Muscle of leg (tissue), 11 donors: ENCODE data around the gene MAPK8IP2. TPM values are rescaled to one million over a fixed set of nuclear protein-coding genes. Genes with fewer than 3 reads are reported as not detected.

Experiments
- DNase-seq: peaks from one replicate; pipeline ENCODE4 v3.0.0; 2013
- H3K27ac ChIP-seq: one replicate; pipeline ENCODE4 v1.5.1; 2013; ENCODE audit warnings: mild to moderate bottlenecking, low read length, control low read depth
- H3K27me3 ChIP-seq: one replicate; pipeline ENCODE4 v1.6.1; 2013; ENCODE audit warnings: low read length; ENCODE audit not compliant: control insufficient read depth, insufficient read depth
- H3K36me3 ChIP-seq: one replicate; pipeline ENCODE4 v1.6.1; 2013; ENCODE audit warnings: low read length; ENCODE audit not compliant: control insufficient read depth, insufficient read depth
- H3K4me1 ChIP-seq: one replicate; pipeline ENCODE4 v1.6.1; 2013; ENCODE audit warnings: low read length; ENCODE audit not compliant: control insufficient read depth, insufficient read depth
- H3K4me3 ChIP-seq: one replicate; pipeline ENCODE4 v1.5.1; 2013; ENCODE audit warnings: low read length, control low read depth
- H3K9me3 ChIP-seq: replicated peaks from 2 replicates; pipeline ENCODE4 v1.6.1; 2013; ENCODE audit warnings: low read depth, low read length; ENCODE audit not compliant: control insufficient read depth
- WGBS: methylation state at CpG from one replicate; pipeline ENCODE4 v1.1.5; 2013; ENCODE audit warnings: missing lambda C conversion rate; ENCODE audit not compliant: insufficient coverage; 5-methylcytosine and 5-hydroxymethylcytosine counted together
- polyA plus RNA-seq, 8 donors: library from polyadenylated mRNA; unstranded; fragments of 120-200 nt; gene quantifications; one replicate each; pipeline versions ENCODE4 v1.2.1 to v1.2.3, GENCODE V29; 2013; ENCODE audit warnings: inconsistent platforms in 1 of 8, low replicate concordance in 1 of 8; ENCODE audit not compliant: insufficient read length in 8 of 8, insufficient read depth in 1 of 8
- total RNA-seq: library from RNA; stranded (reverse); fragments of 120-200 nt; gene quantifications from one replicate; pipeline ENCODE4 v1.2.4, GENCODE V29; 2013

The MAPK8IP2 gene
- total and polyA plus RNA-seq, 9 donors: 0.22 to 0.68 (median 0.51) TPM

DNA sequence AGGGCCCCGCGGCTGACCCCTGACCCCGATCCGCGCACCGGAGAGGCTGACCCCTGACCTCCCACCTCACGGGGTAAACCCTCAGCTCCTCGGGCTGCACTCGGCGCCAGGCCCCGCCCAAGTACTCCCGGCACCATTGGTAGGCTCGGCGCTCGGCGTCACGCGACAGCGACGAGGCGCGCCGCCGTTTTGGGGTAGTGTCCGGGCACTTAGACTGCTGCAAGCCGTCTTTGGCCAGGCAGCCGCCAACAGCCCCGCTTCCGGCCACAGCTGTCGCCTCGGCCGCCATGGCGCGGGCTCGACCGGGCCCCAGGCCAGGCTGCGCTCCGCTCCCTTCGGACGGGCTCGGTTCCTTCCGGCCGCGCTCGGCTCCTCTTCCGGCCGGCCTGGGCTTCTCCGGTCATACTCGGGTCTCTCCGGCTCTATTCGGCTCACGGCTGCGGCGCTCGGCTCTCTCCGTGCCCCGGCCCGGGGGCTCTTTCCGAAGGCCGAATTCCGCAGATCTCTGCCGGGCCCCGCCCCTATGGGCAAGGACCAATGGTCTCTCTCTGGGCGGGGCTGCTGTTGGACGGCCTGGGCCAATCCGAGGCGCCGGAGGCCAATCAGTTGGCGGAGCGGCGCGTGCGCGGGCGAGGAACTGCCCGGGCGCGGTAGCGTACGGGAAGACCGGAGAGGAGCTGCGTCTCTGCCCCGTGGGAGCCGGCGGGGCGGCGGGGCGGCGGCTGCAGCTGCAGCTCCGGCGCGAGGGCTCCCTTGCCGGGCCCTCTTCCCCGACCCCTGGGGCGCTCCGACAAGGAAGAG, 17.9 kb upstream of the MAPK8IP2 start, which contains the start of gene CHKB:
Gene CHKB, minus strand, starts transcription at position 357 of the 801 bp plus-strand sequence. Its CDS starts 68 bp downstream, at position 289.
- peaks cover 9% of the 10 kb centered on the region for H3K27me3 ChIP-seq
- peak; percentile 100 for DNase-seq
- peaks cover 40% of the 10 kb centered on the region for H3K4me1 ChIP-seq
- H3K9me3 ChIP-seq: no peaks in the 10 kb centered on the region
- H3K27ac ChIP-seq: peak within 1 kb of the TSS; percentile 94
- under 1% methylated on average over 96 of the region's 96 CpGs for WGBS
- peaks cover 22% of the 10 kb centered on the region for H3K36me3 ChIP-seq
- peak within 1 kb of the TSS; percentile 93 for H3K4me3 ChIP-seq

DNA sequence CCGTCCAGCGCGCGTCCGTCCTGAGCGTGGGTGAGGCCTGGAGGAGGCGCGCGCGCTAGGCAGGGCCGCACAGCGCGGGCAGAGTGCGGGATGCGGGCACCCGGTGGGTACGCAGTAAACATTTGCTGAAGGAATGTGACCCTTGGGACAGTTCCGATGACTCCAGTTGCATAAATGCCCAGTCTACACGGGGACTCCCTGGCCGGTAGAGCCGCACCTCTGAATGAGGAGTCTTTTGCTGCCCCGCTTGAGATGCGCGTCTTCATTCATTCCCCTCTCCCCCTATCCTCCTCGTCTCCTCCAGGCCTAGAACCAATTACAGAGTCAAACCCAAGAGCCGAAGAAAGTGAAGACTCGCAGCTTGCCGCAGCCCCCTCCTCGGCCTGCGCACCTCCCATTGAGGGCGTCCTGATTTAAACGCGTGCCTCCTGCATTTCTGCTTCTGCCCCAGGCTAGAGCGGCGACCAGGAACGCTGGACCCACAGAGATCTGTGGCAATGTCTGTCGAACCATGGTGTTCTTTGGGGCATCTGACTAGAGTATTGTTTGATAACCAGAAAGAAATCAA, 17.2 kb upstream of the MAPK8IP2 start:
- Histone ChIP-seq H3K36me3 (peaks cover 22% of the 10 kb centered on the region), H3K4me3 (peak overlapping the region; percentile 93), H3K27ac (peak overlapping the region; percentile 35), H3K27me3 (peaks cover 4% of the 10 kb centered on the region), H3K4me1 (peaks cover 35% of the 10 kb centered on the region), H3K9me3 (no peaks in the 10 kb centered on the region)
- no peak for DNase-seq
- WGBS: 4% methylated on average over 33 of the region's 37 CpGs

GRCh38 chr22:50584106-50585096, 16.2 kb upstream of the MAPK8IP2 start:
- Histone ChIP-seq H3K27ac (no peak overlapping the region), H3K4me1 (peaks cover 25% of the 10 kb centered on the region), H3K27me3 (no peaks in the 10 kb centered on the region), H3K9me3 (no peaks in the 10 kb centered on the region), H3K36me3 (peaks cover 19% of the 10 kb centered on the region), H3K4me3 (no peak overlapping the region)
- 90% methylated on average over 16 of the region's 23 CpGs for WGBS
- DNase-seq: no peak

DNA sequence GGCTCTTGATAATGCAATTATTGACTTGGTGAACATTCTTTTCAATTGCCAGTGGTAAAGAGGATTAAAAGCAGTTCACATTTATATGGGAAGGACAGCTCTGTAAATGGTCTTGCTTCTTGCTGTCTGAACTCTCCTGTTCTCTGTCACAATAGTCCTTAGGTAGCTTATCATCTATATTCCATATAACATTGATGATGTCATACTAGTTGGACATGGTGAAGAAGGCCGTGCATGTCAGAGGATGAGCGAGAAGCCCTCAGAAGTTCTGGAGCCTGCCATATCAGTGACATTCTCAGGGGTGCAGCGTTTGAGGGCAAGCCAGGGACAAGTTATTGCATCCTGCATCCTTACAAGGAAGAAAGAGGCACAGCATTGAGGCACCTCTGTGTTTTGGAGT, 15.4 kb upstream of the MAPK8IP2 start:
- Histone ChIP-seq H3K9me3 (no peaks in the 10 kb centered on the region), H3K4me3 (no peak overlapping the region), H3K4me1 (peaks cover 17% of the 10 kb centered on the region), H3K27me3 (no peaks in the 10 kb centered on the region), H3K27ac (no peak overlapping the region), H3K36me3 (peaks cover 11% of the 10 kb centered on the region)
- 100% methylated on average over 1 of the region's 3 CpGs for WGBS
- no peak for DNase-seq

- H3K4me3 ChIP-seq: no peak overlapping the region
- WGBS: 97% methylated on average over 7 of the region's 8 CpGs
- no peak for DNase-seq
- H3K4me1 ChIP-seq: peaks cover 17% of the 10 kb centered on the region
- peaks cover 7% of the 10 kb centered on the region for H3K36me3 ChIP-seq
- no peaks in the 10 kb centered on the region for H3K27me3 ChIP-seq
- H3K9me3 ChIP-seq: no peaks in the 10 kb centered on the region
- H3K27ac ChIP-seq: no peak overlapping the region
These were observed 14.8 kb upstream of the MAPK8IP2 start for GRCh38 chr22:50585781-50586180.

GRCh38 chr22:50586416-50586815, 14.2 kb upstream of the MAPK8IP2 start:
- WGBS: 73% methylated on average over 2 of the region's 5 CpGs
- H3K36me3 ChIP-seq: peaks cover under 1% of the 10 kb centered on the region
- H3K27ac ChIP-seq: no peak overlapping the region
- no peak for DNase-seq
- H3K9me3 ChIP-seq: no peaks in the 10 kb centered on the region
- H3K4me3 ChIP-seq: no peak overlapping the region
- H3K4me1 ChIP-seq: peaks cover 15% of the 10 kb centered on the region
- H3K27me3 ChIP-seq: no peaks in the 10 kb centered on the region

DNA sequence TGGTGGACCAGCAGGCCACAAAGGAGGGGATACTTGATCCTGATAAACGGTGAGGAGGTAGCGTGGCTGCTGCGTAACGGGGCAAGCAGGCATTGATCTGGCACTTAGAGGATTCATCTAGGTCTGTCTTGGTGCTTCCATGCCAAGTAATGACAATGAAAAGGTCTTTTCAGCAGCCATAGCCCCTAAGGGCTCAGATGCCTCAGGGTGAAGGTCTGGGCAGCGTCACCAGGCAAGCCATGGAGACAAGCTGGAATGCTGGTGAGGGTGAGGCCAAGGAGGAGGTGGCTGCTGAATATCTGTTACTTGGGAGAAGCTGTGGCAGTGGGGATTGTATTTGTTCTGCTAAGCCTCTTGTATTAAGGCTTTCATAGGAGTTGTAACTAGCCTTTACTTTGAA, 13.2 kb upstream of the MAPK8IP2 start:
- peaks cover 8% of the 10 kb centered on the region for H3K4me1 ChIP-seq
- no peak overlapping the region for H3K27ac ChIP-seq
- no peaks in the 10 kb centered on the region for H3K27me3 ChIP-seq
- no peaks in the 10 kb centered on the region for H3K9me3 ChIP-seq
- no peak overlapping the region for H3K4me3 ChIP-seq
- 81% methylated on average over 5 of the region's 5 CpGs for WGBS
- H3K36me3 ChIP-seq: no peaks in the 10 kb centered on the region
- DNase-seq: no peak

DNA sequence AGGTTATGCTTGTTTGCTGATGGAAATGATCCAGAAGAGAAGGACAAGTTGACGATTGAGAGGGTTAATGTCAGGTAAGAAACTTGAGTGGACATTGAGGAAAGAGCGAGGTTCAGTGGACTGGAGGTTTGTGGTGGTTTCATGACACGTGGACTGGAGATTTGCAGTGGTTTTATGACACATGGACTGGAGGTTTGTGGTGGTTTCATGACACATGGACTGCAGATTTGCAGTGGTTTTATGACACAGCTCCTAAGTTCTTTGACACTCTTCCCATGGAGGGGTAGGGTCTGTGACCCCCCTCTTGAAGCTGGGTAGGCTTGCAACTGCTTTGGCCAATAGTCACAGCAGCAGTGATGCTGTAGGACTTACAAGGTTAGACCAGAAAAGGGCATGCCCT, 5.4 kb upstream of the MAPK8IP2 start:
- 68% methylated on average over 3 of the region's 3 CpGs for WGBS
- no peak for DNase-seq
- H3K4me1 ChIP-seq: peaks cover 3% of the 10 kb centered on the region
- no peaks in the 10 kb centered on the region for H3K36me3 ChIP-seq
- H3K27me3 ChIP-seq: peaks cover 21% of the 10 kb centered on the region
- H3K27ac ChIP-seq: no peak overlapping the region
- no peak overlapping the region for H3K4me3 ChIP-seq
- no peaks in the 10 kb centered on the region for H3K9me3 ChIP-seq

DNA sequence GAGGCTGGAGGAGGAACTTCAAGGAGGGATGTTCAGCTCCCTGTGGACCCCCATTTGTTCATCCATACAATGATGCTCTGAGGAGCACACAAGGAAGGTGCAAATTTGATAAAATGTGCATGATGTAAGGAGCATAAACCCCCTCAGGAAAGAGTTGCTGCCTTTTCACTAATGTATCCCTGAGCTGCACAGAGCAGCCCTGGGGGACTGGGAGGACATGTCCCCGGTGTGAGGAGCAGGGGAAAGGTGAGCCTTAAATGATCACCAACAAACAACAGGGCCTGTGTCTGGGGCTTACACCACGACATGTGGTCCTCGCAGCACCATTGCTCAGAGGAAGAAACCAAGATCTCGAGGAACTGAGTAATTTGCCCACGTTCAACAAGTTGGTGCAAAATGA, 3.5 kb upstream of the MAPK8IP2 start:
- peaks cover 3% of the 10 kb centered on the region for H3K4me1 ChIP-seq
- H3K4me3 ChIP-seq: no peak overlapping the region
- H3K27ac ChIP-seq: no peak overlapping the region
- DNase-seq: no peak
- 91% methylated on average over 3 of the region's 5 CpGs for WGBS
- H3K36me3 ChIP-seq: no peaks in the 10 kb centered on the region
- H3K27me3 ChIP-seq: peaks cover 33% of the 10 kb centered on the region
- no peaks in the 10 kb centered on the region for H3K9me3 ChIP-seq
